Astrocyte of the spinal cord (primary cell): ENCODE measurements around the gene IRAK2.
A peak's percentile ranks its signal among the peaks of the same experiment; 100 is the strongest.

Source experiments
- DNase-seq: peaks from one replicate; pipeline ENCODE4 v3.0.0; 2011; ENCODE audit warnings: low read depth, low spot score
- H3K4me3 ChIP-seq: 2 replicates; pipeline ENCODE4 v1.5.1; 2011; ENCODE audit warnings: low read depth, mild to moderate bottlenecking, low read length, moderate library complexity
- in situ Hi-C: cut with HindIII; loops from 2 replicates; pipeline ENCODE4 v1.10.0; 2017; ENCODE audit warnings: low sequenced_read_pairs
- TF ChIP-seq, protein P1 (sequence below): IDR thresholded peaks from 2 replicates; pipeline ENCODE4 v1.5.1; 2012; ENCODE audit warnings: low read depth, mild to moderate bottlenecking, low read length, inconsistent platforms

The IRAK2 gene

DNA sequence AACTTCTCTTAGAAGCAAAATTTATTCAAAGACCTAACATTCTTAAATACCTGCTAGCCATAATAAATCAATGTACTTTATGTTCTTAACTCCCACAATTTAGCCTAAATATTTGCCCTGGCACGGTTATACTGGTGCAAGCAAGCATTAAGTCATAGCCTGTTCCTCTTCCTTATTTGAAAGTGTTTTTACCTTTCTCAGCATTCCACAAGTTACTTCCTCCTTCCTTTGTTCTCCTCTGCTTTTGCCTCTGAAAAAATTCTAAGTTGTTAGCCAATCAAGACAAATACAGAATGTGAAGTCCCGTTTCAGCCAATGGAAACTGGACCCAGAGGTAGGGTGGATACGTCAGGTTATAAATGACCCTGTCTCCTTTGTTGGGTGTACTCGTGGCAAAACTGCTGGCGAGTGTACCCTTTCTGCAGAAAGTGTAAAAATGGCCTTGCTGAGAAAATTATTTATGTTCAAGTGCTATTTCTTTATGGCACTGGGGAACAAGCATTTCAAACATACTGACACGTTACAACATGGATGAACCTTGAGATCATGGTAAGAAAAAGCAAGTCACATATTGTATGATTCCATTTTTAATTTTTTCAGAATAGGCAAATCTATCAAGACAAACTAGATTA lies 80.5 kb downstream of the IRAK2 start:
- DNase-seq = no peak
- in situ Hi-C loops = no loop called here
- H3K4me3 ChIP-seq = no peak overlapping the region
- TF ChIP-seq, protein P1, sequence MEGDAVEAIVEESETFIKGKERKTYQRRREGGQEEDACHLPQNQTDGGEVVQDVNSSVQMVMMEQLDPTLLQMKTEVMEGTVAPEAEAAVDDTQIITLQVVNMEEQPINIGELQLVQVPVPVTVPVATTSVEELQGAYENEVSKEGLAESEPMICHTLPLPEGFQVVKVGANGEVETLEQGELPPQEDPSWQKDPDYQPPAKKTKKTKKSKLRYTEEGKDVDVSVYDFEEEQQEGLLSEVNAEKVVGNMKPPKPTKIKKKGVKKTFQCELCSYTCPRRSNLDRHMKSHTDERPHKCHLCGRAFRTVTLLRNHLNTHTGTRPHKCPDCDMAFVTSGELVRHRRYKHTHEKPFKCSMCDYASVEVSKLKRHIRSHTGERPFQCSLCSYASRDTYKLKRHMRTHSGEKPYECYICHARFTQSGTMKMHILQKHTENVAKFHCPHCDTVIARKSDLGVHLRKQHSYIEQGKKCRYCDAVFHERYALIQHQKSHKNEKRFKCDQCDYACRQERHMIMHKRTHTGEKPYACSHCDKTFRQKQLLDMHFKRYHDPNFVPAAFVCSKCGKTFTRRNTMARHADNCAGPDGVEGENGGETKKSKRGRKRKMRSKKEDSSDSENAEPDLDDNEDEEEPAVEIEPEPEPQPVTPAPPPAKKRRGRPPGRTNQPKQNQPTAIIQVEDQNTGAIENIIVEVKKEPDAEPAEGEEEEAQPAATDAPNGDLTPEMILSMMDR = no peak

DNA sequence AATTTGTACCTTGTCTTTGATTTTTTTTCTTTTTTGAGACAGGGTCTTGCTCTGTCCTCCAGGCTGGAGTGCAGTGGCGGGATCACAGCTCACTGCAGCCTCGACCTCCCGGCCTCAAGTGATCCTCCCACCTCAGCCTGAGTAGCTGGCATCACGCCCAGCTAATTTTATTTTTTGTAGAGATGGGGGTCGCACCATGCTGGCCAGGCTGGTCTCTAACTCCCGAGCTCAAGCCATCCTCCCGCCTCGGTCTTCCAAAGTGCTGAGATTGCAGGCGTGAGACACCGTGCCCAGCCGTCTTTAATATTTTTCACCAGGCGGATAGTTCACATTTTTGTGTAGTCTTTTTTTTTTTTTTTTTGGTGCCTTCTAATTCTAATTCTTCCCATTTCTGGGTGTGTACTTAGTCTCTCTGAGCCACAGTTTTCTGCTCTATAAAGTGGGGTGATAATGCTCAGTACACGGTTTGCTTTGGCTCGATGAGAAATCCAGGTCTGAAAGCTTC lies 83.0 kb downstream of the IRAK2 start:
- TF ChIP-seq, protein P1 = no peak
- in situ Hi-C loops = no loop called here
- peak overlapping the region; percentile 39 for H3K4me3 ChIP-seq
- DNase-seq = no peak

DNA sequence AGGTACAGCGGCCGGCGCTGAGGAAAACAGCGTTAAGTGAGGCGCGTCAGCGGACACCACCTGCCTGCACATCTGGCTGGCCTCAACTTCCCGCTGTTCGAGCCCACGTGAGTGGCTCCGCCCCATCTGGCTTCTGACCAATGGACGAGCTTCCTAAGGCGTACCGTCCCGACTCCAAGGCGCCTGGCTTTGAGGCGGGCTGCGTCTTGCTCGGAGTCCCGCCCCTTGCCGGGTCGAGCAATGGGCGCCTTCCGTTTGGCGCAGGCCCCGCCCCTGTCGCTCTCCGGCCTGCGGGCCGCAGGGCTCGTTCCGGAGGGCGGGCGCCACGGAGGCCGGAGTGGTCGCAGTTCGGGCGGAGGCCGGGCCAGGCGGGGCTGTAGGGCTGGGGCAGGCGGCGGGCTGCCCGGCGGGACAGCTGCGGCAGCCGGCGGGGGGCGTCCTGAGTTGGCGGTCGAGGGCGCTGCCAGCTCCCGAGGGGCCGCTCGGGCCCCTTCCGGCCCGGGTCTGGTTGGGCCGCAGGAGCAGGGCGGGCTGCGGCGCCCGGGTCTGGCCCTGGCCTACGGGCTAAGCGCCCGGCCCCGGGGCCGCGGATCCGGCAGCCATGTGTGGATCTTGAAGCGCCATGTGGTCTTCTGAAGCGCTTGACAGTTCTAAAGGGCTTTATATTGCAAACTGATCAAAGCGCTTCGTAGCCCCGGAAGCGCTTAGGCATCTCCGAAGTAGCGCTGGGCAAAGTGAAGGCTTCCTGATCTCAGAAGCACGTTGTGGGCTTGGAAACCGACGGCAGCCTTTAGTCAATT lies 83.7 kb downstream of the IRAK2 start, which contains the start of gene TATDN2:
Gene TATDN2 (plus strand): TSS at position 276 of the 800 bp plus-strand sequence. CDS start 742 bp downstream, outside the sequence.
- TF ChIP-seq, protein P1 = no peak
- H3K4me3 ChIP-seq = peak within 1 kb of the TSS; percentile 65
- in situ Hi-C loops = no loop called here
- DNase-seq = peak; percentile 97

DNA sequence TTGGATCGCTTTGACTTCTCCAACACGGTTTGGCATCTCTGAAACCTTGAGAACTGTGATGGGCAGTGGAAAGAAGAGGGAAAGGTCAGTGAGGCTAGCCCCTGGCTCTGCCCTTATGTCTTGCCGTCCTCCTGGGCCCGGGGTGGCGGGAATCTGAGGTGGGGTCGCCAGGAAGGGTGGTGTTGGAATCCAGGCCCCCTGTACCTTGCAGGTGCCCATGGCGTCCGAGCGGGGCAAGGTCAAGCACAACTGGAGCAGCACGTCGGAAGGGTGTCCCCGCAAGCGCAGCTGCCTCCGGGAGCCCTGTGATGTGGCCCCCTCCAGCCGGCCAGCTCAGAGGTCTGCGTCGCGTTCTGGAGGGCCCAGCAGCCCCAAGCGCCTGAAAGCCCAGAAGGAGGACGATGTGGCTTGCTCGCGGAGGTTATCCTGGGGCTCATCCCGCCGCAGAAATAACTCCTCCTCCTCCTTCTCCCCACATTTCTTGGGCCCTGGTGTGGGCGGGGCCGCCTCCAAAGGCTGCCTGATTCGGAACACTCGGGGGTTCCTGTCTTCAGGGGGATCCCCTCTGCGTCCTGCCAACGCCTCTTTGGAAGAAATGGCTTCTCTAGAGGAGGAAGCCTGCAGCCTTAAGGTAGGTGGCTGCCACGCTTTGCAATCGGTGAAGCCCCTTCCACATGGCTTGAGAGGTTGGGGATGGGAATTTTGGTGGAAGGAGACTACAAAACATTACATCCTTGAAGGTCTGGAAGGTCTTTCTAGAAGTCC lies 84.4 kb downstream of the IRAK2 start:
- TF ChIP-seq, protein P1 = no peak
- H3K4me3 ChIP-seq = peak overlapping the region; percentile 65
- in situ Hi-C loops = no loop called here
- no peak for DNase-seq

DNA sequence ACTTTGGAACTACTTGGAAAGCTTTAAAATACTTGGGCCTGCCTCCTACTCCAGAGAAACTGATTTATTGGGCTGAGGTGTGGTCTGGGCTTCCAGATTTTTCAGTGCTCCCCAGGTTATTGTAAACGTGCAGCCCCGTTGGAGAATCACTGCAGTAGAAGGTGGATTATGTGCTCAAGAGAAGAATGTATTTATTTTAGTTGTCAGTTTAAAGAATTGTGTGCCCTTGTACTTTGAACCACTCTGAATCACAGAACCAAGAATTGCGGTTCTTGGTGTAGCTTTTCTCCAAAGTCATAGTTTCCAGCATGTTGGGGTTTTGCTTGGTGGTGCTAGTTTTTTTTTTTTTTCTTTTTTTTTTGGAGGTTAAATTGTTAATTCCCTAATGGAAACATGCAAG lies 85.1 kb downstream of the IRAK2 start:
- peak overlapping the region; percentile 65 for H3K4me3 ChIP-seq
- TF ChIP-seq, protein P1 = no peak
- peak; percentile 60 for DNase-seq
- in situ Hi-C loops = no loop called here

DNA sequence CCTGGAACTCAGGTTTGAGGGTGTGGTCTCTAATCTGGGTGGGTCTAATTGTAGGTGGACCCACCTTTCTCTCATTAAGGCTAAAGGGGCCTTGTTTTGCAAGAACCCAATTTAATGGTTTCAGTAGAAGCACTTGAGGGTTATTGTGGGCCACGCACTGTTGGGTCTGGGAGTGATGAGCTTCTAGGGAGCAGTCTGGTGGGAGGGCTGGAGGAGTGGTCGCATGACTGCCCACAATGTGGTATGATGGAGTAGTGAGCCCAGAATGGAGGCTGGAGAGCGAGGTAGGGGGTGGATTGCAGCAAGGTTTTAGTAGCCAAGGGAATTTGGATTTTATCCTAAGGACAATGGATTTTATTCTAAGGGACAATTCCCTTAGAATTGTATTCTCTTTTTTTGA lies 86.3 kb downstream of the IRAK2 start:
- DNase-seq = no peak
- H3K4me3 ChIP-seq = peak overlapping the region; percentile 6
- TF ChIP-seq, protein P1 = no peak
- in situ Hi-C loops = no loop called here
